MM.1S (cell line): ENCODE results near the gene NCDN.
"Not testable (repeated sequence)": the region's sequence is repeated elsewhere in the genome, so short reads cannot be mapped to it uniquely, and the experiment has no call there.

Experiments
- DNase-seq: peaks from one replicate; pipeline ENCODE4 v3.0.0-alpha.2; 2015
- H2AFZ ChIP-seq: fragments of 300-600 bp; sonication (generic); 2 replicates; pipeline ENCODE4 v1.6.0; 2016; ENCODE audit warnings: antibody characterized with exemption, low read length
- H3F3A ChIP-seq: fragments of 300-600 bp; sonication (generic); 2 replicates; pipeline ENCODE4 v1.6.1; 2016; ENCODE audit warnings: mild to moderate bottlenecking, antibody characterized with exemption, low read length, moderate library complexity, mixed read lengths; ENCODE audit not compliant: insufficient read depth
- H3K27ac ChIP-seq: fragments of 300-600 bp; sonication (generic); 2 replicates; pipeline ENCODE4 v1.5.1; 2016; ENCODE audit warnings: mild to moderate bottlenecking, low read length
- H3K27me3 ChIP-seq: fragments of 300-600 bp; sonication (generic); replicated peaks from 2 replicates; pipeline ENCODE4 v1.6.0; 2016; ENCODE audit warnings: low read length; ENCODE audit not compliant: insufficient read depth
- H3K36me3 ChIP-seq: fragments of 300-600 bp; sonication (generic); replicated peaks from 2 replicates; pipeline ENCODE4 v1.6.1; 2016; ENCODE audit warnings: mild to moderate bottlenecking, low read length, mixed read lengths; ENCODE audit not compliant: insufficient read depth
- H3K4me1 ChIP-seq: fragments of 300-600 bp; sonication (generic); 2 replicates; pipeline ENCODE4 v1.6.1; 2016; ENCODE audit warnings: low read length, mixed read lengths
- H3K4me2 ChIP-seq: fragments of 300-600 bp; sonication (generic); 2 replicates; pipeline ENCODE4 v1.6.0; 2016; ENCODE audit warnings: low read depth, low read length
- H3K4me3 ChIP-seq: fragments of 300-600 bp; sonication (generic); 2 replicates; pipeline ENCODE4 v1.5.1; 2016; ENCODE audit warnings: low read length, mixed read lengths
- H3K79me2 ChIP-seq: fragments of 300-600 bp; sonication (generic); 2 replicates; pipeline ENCODE4 v1.6.1; 2016; ENCODE audit warnings: mixed run types, low read length, mixed read lengths
- H3K9ac ChIP-seq: fragments of 300-600 bp; sonication (generic); 2 replicates; pipeline ENCODE4 v1.6.1; 2016; ENCODE audit warnings: low read length, mixed read lengths
- H3K9me2 ChIP-seq: fragments of 300-600 bp; sonication (generic); replicated peaks from 2 replicates; pipeline ENCODE4 v1.6.1; 2016; ENCODE audit warnings: mild to moderate bottlenecking, low read length, mixed read lengths; ENCODE audit not compliant: insufficient read depth
- H3K9me3 ChIP-seq: fragments of 300-600 bp; sonication (generic); replicated peaks from 2 replicates; pipeline ENCODE4 v1.6.1; 2016; ENCODE audit warnings: mild to moderate bottlenecking, low read length, mixed read lengths; ENCODE audit not compliant: insufficient read depth
- H4K20me1 ChIP-seq: fragments of 300-600 bp; sonication (generic); 2 replicates; pipeline ENCODE4 v1.6.1; 2016; ENCODE audit warnings: mild to moderate bottlenecking, low read length, moderate library complexity, mixed read lengths; ENCODE audit not compliant: insufficient read depth
- EZH2 ChIP-seq: fragments of 300-600 bp; sonication (generic); optimal IDR thresholded peaks from 2 replicates; pipeline ENCODE3; 2017; ENCODE audit warnings: low read depth, mild to moderate bottlenecking, antibody characterized with exemption, low read length, mixed read lengths
- EZH2phosphoT487 ChIP-seq: fragments of 300-600 bp; sonication (generic); IDR thresholded peaks from 2 replicates; pipeline ENCODE4 v1.6.1; 2018; ENCODE audit warnings: antibody characterized with exemption, low read length
- TF ChIP-seq, protein P1 (sequence below): fragments of 300-600 bp; sonication (generic); IDR thresholded peaks from 2 replicates; pipeline ENCODE4 v1.5.1; 2016; ENCODE audit warnings: antibody characterized with exemption, low read length, mixed read lengths

NCDN gene

DNA sequence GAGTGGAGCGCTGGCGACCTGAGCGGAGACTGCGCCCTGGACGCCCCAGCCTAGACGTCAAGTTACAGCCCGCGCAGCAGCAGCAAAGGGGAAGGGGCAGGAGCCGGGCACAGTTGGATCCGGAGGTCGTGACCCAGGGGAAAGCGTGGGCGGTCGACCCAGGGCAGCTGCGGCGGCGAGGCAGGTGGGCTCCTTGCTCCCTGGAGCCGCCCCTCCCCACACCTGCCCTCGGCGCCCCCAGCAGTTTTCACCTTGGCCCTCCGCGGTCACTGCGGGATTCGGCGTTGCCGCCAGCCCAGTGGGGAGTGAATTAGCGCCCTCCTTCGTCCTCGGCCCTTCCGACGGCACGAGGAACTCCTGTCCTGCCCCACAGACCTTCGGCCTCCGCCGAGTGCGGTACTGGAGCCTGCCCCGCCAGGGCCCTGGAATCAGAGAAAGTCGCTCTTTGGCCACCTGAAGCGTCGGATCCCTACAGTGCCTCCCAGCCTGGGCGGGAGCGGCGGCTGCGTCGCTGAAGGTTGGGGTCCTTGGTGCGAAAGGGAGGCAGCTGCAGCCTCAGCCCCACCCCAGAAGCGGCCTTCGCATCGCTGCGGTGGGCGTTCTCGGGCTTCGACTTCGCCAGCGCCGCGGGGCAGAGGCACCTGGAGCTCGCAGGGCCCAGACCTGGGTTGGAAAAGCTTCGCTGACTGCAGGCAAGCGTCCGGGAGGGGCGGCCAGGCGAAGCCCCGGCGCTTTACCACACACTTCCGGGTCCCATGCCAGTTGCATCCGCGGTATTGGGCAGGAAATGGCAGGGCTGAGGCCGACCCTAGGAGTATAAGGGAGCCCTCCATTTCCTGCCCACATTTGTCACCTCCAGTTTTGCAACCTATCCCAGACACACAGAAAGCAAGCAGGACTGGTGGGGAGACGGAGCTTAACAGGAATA, 19.7 kb downstream of the NCDN start:
- Histone ChIP-seq H3K27ac (no peak overlapping the region), H3K4me3 (peak overlapping the region; percentile 55), H3K4me2 (peak overlapping the region; percentile 83), H3K9me2 (no peaks in the 10 kb centered on the region), H3F3A (no peaks in the 10 kb centered on the region), H3K9me3 (no peaks in the 10 kb centered on the region), H3K27me3 (no peaks in the 10 kb centered on the region), H3K4me1 (0 out of 2 replicates have a peak, but pooled peaks cover 6% of the 10 kb centered on the region), H2AFZ (peak overlapping the region; percentile 69), H3K9ac (peak overlapping the region; percentile 28; the same call in 1 of the 2 replicates), H4K20me1 (no peaks in the 10 kb centered on the region), H3K79me2 (no peaks in the 10 kb centered on the region), H3K36me3 (no peaks in the 10 kb centered on the region)
- DNase-seq: peak; percentile 36
- TF ChIP-seq EZH2: no peak
- TF ChIP-seq EZH2phosphoT487: no peak
- TF ChIP-seq, protein P1, sequence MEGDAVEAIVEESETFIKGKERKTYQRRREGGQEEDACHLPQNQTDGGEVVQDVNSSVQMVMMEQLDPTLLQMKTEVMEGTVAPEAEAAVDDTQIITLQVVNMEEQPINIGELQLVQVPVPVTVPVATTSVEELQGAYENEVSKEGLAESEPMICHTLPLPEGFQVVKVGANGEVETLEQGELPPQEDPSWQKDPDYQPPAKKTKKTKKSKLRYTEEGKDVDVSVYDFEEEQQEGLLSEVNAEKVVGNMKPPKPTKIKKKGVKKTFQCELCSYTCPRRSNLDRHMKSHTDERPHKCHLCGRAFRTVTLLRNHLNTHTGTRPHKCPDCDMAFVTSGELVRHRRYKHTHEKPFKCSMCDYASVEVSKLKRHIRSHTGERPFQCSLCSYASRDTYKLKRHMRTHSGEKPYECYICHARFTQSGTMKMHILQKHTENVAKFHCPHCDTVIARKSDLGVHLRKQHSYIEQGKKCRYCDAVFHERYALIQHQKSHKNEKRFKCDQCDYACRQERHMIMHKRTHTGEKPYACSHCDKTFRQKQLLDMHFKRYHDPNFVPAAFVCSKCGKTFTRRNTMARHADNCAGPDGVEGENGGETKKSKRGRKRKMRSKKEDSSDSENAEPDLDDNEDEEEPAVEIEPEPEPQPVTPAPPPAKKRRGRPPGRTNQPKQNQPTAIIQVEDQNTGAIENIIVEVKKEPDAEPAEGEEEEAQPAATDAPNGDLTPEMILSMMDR: no peak

DNA sequence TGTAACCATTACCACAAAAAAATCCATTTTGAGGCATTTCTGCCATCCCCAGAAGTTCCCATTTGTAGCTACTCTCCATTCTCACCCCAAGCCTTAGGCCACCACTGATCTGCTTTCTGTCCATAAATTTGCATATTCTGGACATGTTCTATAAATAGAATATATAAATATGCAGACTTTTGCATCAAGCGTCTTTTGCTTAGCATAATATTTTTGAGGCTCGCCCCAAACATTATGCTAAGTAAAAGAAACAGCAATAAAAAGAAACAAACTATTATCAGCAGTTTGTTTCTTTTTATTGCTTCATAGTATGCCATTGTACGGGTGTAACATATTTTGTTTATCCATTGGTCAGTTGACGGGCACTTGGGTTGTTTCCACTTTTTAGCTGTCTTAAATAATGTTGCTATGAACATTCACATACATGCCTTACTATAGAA, 23.4 kb downstream of the NCDN start:
- Histone ChIP-seq H4K20me1 (no peaks in the 10 kb centered on the region; the same call in 1 of the 2 replicates), H3K9me3 (no peaks in the 10 kb centered on the region), H3K79me2 (no peaks in the 10 kb centered on the region), H2AFZ (no peak overlapping the region), H3K27ac (no peak overlapping the region), H3K27me3 (no peaks in the 10 kb centered on the region), H3K4me1 (0 out of 2 replicates have a peak, but pooled peaks cover 6% of the 10 kb centered on the region), H3K9ac (no peak overlapping the region), H3K4me2 (no peak overlapping the region), H3F3A (no peaks in the 10 kb centered on the region), H3K9me2 (no peaks in the 10 kb centered on the region), H3K36me3 (no peaks in the 10 kb centered on the region), H3K4me3 (no peak overlapping the region)
- TF ChIP-seq, protein P1: no peak
- DNase-seq: no peak

DNA sequence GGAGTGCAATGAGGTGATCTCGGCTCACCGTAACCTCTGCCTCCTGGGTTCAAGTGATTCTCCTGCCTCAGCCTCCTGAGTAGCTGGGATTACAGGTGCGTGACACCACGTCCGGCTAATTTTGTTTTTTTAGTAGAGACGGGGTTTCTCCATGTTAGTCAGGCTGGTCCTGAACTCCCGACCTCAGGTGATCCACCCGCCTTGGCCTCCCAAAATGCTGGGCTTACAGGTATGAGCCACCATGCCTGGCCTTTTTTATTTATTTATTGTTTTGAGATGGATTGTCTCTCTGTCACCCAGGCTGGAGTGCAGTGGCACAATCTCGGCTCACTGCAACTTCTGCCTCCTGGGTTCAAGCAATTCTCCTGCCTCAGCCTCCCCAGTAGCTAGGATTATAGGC, 24.0 kb downstream of the NCDN start:
- H3F3A ChIP-seq, H3K9ac ChIP-seq, H3K36me3 ChIP-seq, H3K79me2 ChIP-seq, H3K27me3 ChIP-seq, H3K4me1 ChIP-seq, DNase-seq, H3K4me2 ChIP-seq, H2AFZ ChIP-seq, H3K9me3 ChIP-seq, H4K20me1 ChIP-seq, H3K4me3 ChIP-seq, H3K9me2 ChIP-seq, H3K27ac ChIP-seq: not testable (repeated sequence)

DNA sequence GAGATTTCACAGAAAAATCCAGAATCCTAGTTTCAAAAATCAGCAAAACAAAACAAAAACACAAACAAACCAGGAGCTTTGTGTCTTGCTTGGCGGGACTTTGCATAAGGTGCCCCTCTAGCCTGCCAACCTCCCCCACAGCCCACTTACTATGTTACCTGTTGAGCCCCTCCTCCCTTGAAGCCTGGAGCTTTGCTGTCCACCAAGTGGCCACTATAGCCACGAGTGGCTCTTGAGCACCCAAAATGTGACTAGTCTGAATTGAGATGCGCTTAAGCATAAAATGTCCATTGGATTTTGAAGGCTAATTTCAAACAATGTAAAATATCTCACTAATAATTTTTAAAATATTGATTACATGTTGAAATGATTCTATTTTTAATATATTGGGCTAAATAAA, 27.7 kb downstream of the NCDN start:
- Histone ChIP-seq H3K36me3 (no peaks in the 10 kb centered on the region), H3F3A (no peaks in the 10 kb centered on the region), H3K9ac (no peak overlapping the region), H4K20me1 (no peaks in the 10 kb centered on the region; the same call in 1 of the 2 replicates), H3K79me2 (no peaks in the 10 kb centered on the region), H3K27ac (no peak overlapping the region), H3K4me1 (no peaks in the 10 kb centered on the region), H2AFZ (no peak overlapping the region), H3K4me3 (no peak overlapping the region), H3K27me3 (no peaks in the 10 kb centered on the region), H3K4me2 (no peak overlapping the region), H3K9me3 (no peaks in the 10 kb centered on the region), H3K9me2 (no peaks in the 10 kb centered on the region)
- TF ChIP-seq EZH2: no peak
- TF ChIP-seq, protein P1: no peak
- no peak for TF ChIP-seq EZH2phosphoT487
- no peak for DNase-seq

DNA sequence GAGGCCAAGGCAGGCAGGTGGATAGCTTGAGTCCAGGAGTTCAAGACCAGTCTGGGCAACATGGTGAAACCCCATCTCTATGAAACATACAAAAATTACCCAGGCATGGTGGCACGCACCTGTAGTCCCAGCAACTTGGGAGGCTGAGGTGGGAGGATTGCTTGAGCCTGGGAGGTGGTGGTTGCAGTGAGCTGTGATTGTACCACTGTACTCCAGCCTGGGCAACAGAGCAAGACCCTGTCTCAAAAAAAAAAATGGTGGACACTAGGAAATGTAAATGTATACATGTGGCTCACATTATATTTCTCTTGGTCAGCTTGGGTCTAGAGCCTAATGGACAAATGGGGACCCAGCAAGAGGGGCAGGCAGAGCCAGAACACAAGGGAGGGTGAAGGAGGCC, 28.2 kb downstream of the NCDN start:
- H3K9me2 ChIP-seq, H4K20me1 ChIP-seq, H3K4me2 ChIP-seq, H3K4me1 ChIP-seq, H2AFZ ChIP-seq, H3F3A ChIP-seq, DNase-seq, H3K9ac ChIP-seq, H3K9me3 ChIP-seq, H3K79me2 ChIP-seq, H3K27me3 ChIP-seq, H3K4me3 ChIP-seq, H3K36me3 ChIP-seq, H3K27ac ChIP-seq: not testable (repeated sequence)
